HTERT RPE-1 (cell line): Measurements from ENCODE around the gene RABGAP1L.
"Not testable (repeated sequence)": the region's sequence is repeated elsewhere in the genome, so short reads cannot be mapped to it uniquely, and the experiment has no call there.

Experiments used
- in situ Hi-C: fragments of 300-500 bp; cut with MboI; formaldehyde crosslinking; loops from 4 replicates; pipeline ENCODE4 v1.14.3; 2020; ENCODE audit warnings: low sequenced_read_pairs

Gene RABGAP1L

GRCh38 chr1:174159252-174160108 is at the start of gene RABGAP1L:
Gene RABGAP1L, plus strand, starts transcription at chr1:174159520.
- in situ Hi-C loops: no loop called here

DNA sequence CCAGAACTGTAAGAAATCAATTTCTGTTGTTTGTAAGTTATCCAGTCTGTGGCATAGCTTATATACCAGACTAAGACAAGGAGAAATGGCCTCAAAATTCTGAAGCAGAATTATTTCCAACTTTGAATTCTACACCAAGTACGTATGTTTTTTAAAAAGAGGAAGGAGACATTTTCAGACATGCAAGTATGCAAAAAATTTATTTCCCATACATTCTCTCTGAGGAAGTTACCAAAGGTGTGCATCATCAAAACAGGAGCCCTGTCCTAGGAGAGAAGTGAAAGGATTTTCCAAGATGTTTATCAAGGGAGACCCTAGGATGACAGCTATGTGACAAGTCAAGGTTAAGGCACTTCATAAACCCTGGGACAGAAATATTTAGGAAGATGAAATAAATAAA is 49.3 kb upstream of the RABGAP1L start:
- in situ Hi-C loops: no loop called here

GRCh38 chr1:174112489-174113162 is 46.7 kb upstream of the RABGAP1L start:
- in situ Hi-C loops: no loop called here

DNA sequence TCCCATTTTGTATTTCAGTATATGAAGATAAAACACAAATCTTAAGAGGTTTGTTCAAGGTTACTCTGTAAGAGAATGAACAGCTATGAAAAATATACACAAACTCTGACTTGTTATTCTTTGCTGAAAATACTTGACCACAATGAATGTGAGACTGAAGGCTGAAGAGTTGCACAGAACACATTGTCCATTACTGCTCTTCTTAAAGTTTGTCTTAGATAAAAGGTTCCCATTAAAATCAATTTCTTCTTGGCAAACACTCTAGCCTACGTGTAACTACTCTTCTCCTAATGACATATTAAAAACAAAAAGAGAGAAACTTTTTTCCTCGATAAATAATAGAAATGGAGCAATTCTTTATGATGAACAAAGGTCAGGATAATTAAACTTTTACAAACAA is 45.2 kb upstream of the RABGAP1L start:
- in situ Hi-C loops: no loop called here

GRCh38 chr1:174114788-174115448 is 44.4 kb upstream of the RABGAP1L start:
- in situ Hi-C loops: no loop called here

DNA sequence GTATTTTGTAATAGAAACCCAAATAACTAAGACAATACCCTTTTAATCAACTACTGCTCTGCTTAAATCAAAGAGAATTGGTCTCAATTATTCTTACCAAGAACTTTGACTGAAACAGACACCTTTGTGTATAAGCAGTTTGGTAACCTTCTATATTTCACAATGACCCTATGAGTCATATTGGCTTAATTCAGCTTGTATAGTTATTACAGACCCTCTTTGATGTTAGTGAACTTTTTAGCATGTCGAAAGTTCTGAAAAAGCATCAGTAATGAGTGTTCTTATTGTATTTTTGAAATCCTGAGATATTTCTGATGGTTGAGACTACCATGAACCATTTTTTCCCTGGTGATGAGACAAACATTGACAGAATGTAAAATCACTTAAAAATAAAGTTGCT is 43.3 kb upstream of the RABGAP1L start:
- in situ Hi-C loops: no loop called here

- in situ Hi-C loops: no loop called here
Observed at GRCh38 chr1:174118751-174119150, 40.6 kb upstream of the RABGAP1L start.

- in situ Hi-C loops: not testable (repeated sequence)
Observed at GRCh38 chr1:174122318-174122717, 37.0 kb upstream of the RABGAP1L start.

GRCh38 chr1:174123843-174124242 is 35.5 kb upstream of the RABGAP1L start:
- in situ Hi-C loops: no loop called here

DNA sequence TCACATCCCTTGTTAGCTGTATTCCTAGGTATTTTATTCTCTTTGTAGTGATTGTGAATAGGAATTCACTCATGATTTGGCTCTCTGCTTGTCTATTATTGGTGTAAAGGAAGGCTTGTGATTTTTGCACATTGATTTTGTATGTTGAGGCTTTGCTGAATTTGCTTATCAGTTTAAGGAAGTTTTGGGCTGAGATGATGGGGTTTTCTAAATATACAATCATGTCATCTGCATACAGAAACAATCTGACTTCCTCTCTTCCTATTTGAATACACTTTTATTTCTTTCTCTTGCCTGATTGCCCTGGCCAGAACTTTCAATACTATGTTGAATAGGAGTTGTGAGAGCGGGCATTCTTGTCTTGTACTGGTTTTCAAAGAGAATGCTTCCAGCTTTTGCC is 32.1 kb upstream of the RABGAP1L start:
- in situ Hi-C loops: not testable (repeated sequence)

- in situ Hi-C loops: no loop called here
Observed at GRCh38 chr1:174131032-174131638, 28.2 kb upstream of the RABGAP1L start.

- in situ Hi-C loops: no loop called here
Observed at GRCh38 chr1:174134003-174134659, 25.2 kb upstream of the RABGAP1L start.

GRCh38 chr1:174135211-174135610 is 24.1 kb upstream of the RABGAP1L start:
- in situ Hi-C loops: no loop called here

GRCh38 chr1:174136714-174137113 is 22.6 kb upstream of the RABGAP1L start:
- in situ Hi-C loops: no loop called here

- in situ Hi-C loops: no loop called here
Observed at GRCh38 chr1:174142836-174143235, 16.5 kb upstream of the RABGAP1L start.

DNA sequence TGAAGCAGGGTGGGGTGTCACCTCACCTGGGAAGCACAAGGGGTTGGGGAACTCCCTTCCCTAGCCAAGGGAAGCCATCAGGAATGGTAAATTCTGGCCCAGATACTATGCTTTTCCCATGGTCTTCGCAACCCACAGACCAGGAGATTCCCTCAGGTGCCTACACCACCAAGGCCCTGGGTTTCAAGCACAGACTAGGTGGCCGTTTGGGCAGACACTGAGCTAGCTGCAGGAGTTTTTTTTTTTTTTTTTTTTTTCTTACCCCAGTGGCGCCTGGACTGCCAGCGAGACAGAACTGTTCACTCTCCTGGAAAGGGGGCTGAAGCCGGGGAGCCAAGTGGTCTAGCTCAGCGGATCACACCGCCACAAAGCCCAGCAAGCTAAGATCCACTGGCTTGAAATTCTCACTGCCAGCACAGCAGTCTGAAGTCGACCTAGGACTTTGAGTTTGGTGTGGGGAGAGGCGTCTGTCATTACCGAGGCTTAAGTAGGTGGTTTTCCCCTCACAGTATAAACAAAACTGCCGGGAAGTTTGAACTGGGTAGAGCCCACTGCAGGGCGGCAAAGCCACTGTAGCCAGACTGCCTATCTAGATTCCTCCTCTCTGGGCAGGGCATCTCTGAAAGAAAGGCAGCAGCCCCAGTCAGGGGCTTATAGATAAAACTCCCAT is 15.5 kb upstream of the RABGAP1L start:
- in situ Hi-C loops: not testable (repeated sequence)

- in situ Hi-C loops: not testable (repeated sequence)
Observed at GRCh38 chr1:174144397-174144783, 14.9 kb upstream of the RABGAP1L start.

- in situ Hi-C loops: no loop called here
Observed at GRCh38 chr1:174149216-174149615, 10.1 kb upstream of the RABGAP1L start.

DNA sequence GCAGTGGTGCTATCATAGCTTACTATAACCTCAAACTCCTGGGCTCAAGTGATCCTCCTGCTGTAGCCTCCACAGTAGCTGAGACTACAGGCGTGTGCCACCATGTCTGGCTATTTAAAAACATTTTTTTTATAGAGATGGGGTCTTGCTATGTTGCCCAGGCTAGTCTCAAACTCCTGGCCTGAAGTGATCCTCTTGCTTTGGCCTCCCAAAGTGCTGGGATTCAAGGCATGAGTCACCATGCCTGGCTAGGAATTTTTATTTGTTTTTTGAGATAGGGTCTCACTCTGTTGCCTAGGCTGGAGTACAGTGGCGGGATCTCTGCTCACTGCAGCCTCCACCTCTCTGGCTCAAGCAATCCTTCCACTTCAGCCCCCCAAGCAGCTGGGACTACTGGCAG is 8.8 kb upstream of the RABGAP1L start:
- in situ Hi-C loops: no loop called here

DNA sequence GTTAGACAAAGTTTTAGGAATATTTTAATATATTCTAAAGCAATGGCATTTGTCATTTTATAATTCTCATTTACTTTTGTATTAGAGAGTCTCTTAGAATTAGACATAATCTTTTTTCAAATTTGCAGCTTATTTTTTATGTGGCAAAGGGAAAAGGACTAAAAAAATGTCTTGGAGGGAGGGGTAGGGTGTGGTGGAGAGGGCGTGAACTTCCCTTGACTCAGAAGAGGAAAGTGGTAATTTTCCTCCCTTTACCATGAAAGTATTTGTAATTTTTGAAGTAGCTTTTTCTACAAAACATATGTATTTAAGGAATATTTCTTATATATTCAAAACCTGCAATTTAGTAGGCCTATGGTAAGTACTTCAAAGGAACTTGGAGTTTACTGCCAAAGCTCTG is 6.9 kb upstream of the RABGAP1L start:
- in situ Hi-C loops: no loop called here
